IMR-90 (cell line): ENCODE measurements around the gene SUPT3H. TPM values are rescaled to one million over a fixed set of nuclear protein-coding genes. Genes with fewer than 3 reads are reported as not detected.

ENCODE experiments used
- ATAC-seq: fragments of 200-7000 bp; cut with Tn5 transposase; 2 replicates; pipeline ENCODE4 v1.9.1; 2020; ENCODE audit warnings: low read depth, mild to moderate bottlenecking, moderate library complexity
- BruUV-seq: library from RNA; stranded (reverse); fragments of 400-500 nt; replicated peaks from 2 replicates; lab custom pipeline; 2021; lab: Mats Ljungman, UMichigan
- CTCF ChIA-PET: fragments of 300-600 bp; formaldehyde crosslinking; extraction: SDS; loops from one replicate; lab custom pipeline; 2021; ENCODE audit warnings: antibody characterized with exemption; lab: Yijun Ruan, JAX
- POLR2A ChIA-PET: fragments of 300-600 bp; sonication (Branson Sonifier 250); formaldehyde crosslinking; loops from one replicate; lab custom pipeline; 2022; ENCODE audit warnings: antibody characterized with exemption; ENCODE audit not compliant: unreplicated experiment; lab: Charles Lee
- DNase-seq: peaks from one replicate; pipeline ENCODE4 v3.0.0; 2013
- H2AFZ ChIP-seq: replicated peaks from 2 replicates; pipeline ENCODE3; 2013; ENCODE audit warnings: low read length, mild to moderate bottlenecking; ENCODE audit not compliant: poor library complexity
- H2AK5ac ChIP-seq: 2 replicates; pipeline ENCODE4 v1.6.1; 2013; ENCODE audit warnings: low read depth, low read length, inconsistent platforms
- H2AK9ac ChIP-seq: replicated peaks from 2 replicates; pipeline ENCODE3; 2013; ENCODE audit warnings: mild to moderate bottlenecking, low read depth, low read length, moderate library complexity; ENCODE audit not compliant: poor library complexity
- H2BK120ac ChIP-seq: 2 replicates; pipeline ENCODE4 v1.6.1; 2013; ENCODE audit warnings: low read depth, low read length, inconsistent platforms
- H2BK15ac ChIP-seq: 3 replicates; pipeline ENCODE4 v1.6.1; 2013; ENCODE audit warnings: low read depth, low read length, inconsistent platforms
- H2BK20ac ChIP-seq: 2 replicates; pipeline ENCODE4 v1.6.1; 2013; ENCODE audit warnings: low read depth, mild to moderate bottlenecking, inconsistent platforms, low read length, moderate library complexity
- H2BK5ac ChIP-seq: 2 replicates; pipeline ENCODE4 v1.6.1; 2013; ENCODE audit warnings: mild to moderate bottlenecking, low read depth, low read length, inconsistent platforms; ENCODE audit not compliant: poor library complexity, severe bottlenecking
- H3K14ac ChIP-seq: replicated peaks from 2 replicates; pipeline ENCODE4 v1.6.1; 2013; ENCODE audit warnings: low read depth, low read length, inconsistent platforms
- H3K18ac ChIP-seq: 2 replicates; pipeline ENCODE4 v1.6.1; 2013; ENCODE audit warnings: low read depth, low read length, control low read depth
- H3K23ac ChIP-seq: 2 replicates; pipeline ENCODE4 v1.6.1; 2013; ENCODE audit warnings: low read depth, low read length, inconsistent platforms
- H3K27ac ChIP-seq: 2 replicates; pipeline ENCODE4 v1.5.1; 2013; ENCODE audit warnings: mild to moderate bottlenecking, control low read depth, low read length; ENCODE audit not compliant: insufficient read depth
- H3K27me3 ChIP-seq: 2 replicates; pipeline ENCODE4 v1.6.1; 2013; ENCODE audit warnings: low read length; ENCODE audit not compliant: control insufficient read depth, insufficient read depth
- H3K36me3 ChIP-seq: 2 replicates; pipeline ENCODE4 v1.6.1; 2013; ENCODE audit warnings: low read length, mixed read lengths; ENCODE audit not compliant: control insufficient read depth, insufficient read depth
- H3K4ac ChIP-seq: 2 replicates; pipeline ENCODE4 v1.6.1; 2013; ENCODE audit warnings: low read depth, low read length, inconsistent platforms
- H3K4me1 ChIP-seq: 2 replicates; pipeline ENCODE4 v1.6.1; 2013; ENCODE audit warnings: low read length, mixed read lengths; ENCODE audit not compliant: control insufficient read depth, insufficient read depth
- H3K4me2 ChIP-seq: 2 replicates; pipeline ENCODE4 v1.6.1; 2013; ENCODE audit warnings: low read depth, mild to moderate bottlenecking, control low read depth, low read length, moderate library complexity
- H3K4me3 ChIP-seq: 2 replicates; pipeline ENCODE4 v1.5.1; 2013; ENCODE audit warnings: low read depth, mild to moderate bottlenecking, control low read depth, low read length, moderate library complexity; ENCODE audit not compliant: insufficient read depth
- H3K56ac ChIP-seq: 2 replicates; pipeline ENCODE4 v1.6.1; 2013; ENCODE audit warnings: low read length, inconsistent platforms; ENCODE audit not compliant: insufficient read depth; ENCODE audit errors: extremely low read depth
- H3K79me1 ChIP-seq, 2 experiments: 2 replicates each; pipeline ENCODE4 v1.6.1; 2013; ENCODE audit warnings: low read length in 2 of 2, inconsistent platforms in 1 of 2, low read depth in 1 of 2
- H3K9ac ChIP-seq: 2 replicates; pipeline ENCODE4 v1.6.1; 2013; ENCODE audit warnings: low read depth, low read length, control low read depth
- H3K9me1 ChIP-seq: 2 replicates; pipeline ENCODE4 v1.6.1; 2013; ENCODE audit warnings: low read length, inconsistent platforms; ENCODE audit not compliant: insufficient read depth
- H3K9me3 ChIP-seq: 2 replicates; pipeline ENCODE4 v1.6.1; 2013; ENCODE audit warnings: low read length; ENCODE audit not compliant: control insufficient read depth, insufficient read depth
- H4K20me1 ChIP-seq: 2 replicates; pipeline ENCODE4 v1.6.1; 2013; ENCODE audit warnings: low read length, inconsistent platforms; ENCODE audit not compliant: insufficient read depth
- H4K5ac ChIP-seq: 2 replicates; pipeline ENCODE4 v1.6.1; 2013; ENCODE audit warnings: mild to moderate bottlenecking, low read depth, low read length, control low read depth
- H4K8ac ChIP-seq, 2 experiments: 2 replicates each; pipeline ENCODE4 v1.6.1; 2013; ENCODE audit warnings: low read depth in 2 of 2, low read length in 2 of 2, control low read depth in 1 of 2, inconsistent platforms in 1 of 2
- H4K91ac ChIP-seq: 2 replicates; pipeline ENCODE4 v1.6.1; 2013; ENCODE audit warnings: low read depth, low read length, inconsistent platforms; ENCODE audit not compliant: insufficient read depth
- ELK1 ChIP-seq: fragments of 150-350 bp; IDR thresholded peaks from 2 replicates; pipeline ENCODE4 v1.6.1; 2016; ENCODE audit warnings: low read depth, mild to moderate bottlenecking, low read length, moderate library complexity, borderline replicate concordance
- FOS ChIP-seq: fragments of 150-350 bp; IDR thresholded peaks from 2 replicates; pipeline ENCODE4 v1.6.1; 2016; ENCODE audit warnings: low read depth, low read length
- MAFK ChIP-seq: IDR thresholded peaks from 2 replicates; pipeline ENCODE4 v1.6.1; 2012; ENCODE audit warnings: low read depth, low read length, improper control_type of control experiment
- MAZ ChIP-seq: IDR thresholded peaks from 2 replicates; pipeline ENCODE4 v1.6.1; 2012; ENCODE audit warnings: low read depth, mild to moderate bottlenecking, low read length, improper control_type of control experiment, moderate library complexity, borderline replicate concordance
- USF2 ChIP-seq: fragments of 150-350 bp; IDR thresholded peaks from 2 replicates; pipeline ENCODE4 v1.6.1; 2017; ENCODE audit warnings: mild to moderate bottlenecking, antibody characterized with exemption, low read length, low read depth
- WGBS, 2 experiments: methylation state at CpG; one replicate each; pipeline versions ENCODE4 v1.1.5 to v1.1.7; 2013; ENCODE audit warnings: missing lambda C conversion rate in 2 of 2; ENCODE audit not compliant: insufficient read length in 1 of 2; ENCODE audit errors: extremely low coverage in 2 of 2; 5-methylcytosine and 5-hydroxymethylcytosine counted together
- dilution Hi-C: fragments of 300-500 bp; cut with HindIII; formaldehyde crosslinking; loops from one replicate; pipeline ENCODE4 v1.14.3; 2018; ENCODE audit warnings: low sequenced_read_pairs; ENCODE audit not compliant: unreplicated experiment
- in situ Hi-C: fragments of 300-500 bp; cut with MboI; formaldehyde crosslinking; loops from 3 replicates; pipeline ENCODE4 v1.14.3; 2019; ENCODE audit warnings: low sequenced_read_pairs, inconsistent platforms, mixed read lengths
- intact Hi-C: fragments of 100-400 bp; cut with micrococcal nuclease; formaldehyde crosslinking; loops from 2 replicates; pipeline ENCODE4 v1.10.0; 2022
- polyA plus RNA-seq, 3 experiments: library from polyadenylated mRNA; depleted of rRNA; stranded (reverse); fragments of >200 nt; gene quantifications; 2 replicates each; pipeline ENCODE4 v1.2.3, GENCODE V29; 2012; ENCODE audit warnings: low replicate concordance in 1 of 3
- total RNA-seq: library from RNA; depleted of rRNA; stranded (reverse); fragments of >200 nt; gene quantifications from 2 replicates; pipeline ENCODE4 v1.2.3, GENCODE V29; 2012

The SUPT3H gene
- total and polyA plus RNA-seq, 2 of the 4 experiments (the other 2 are of a cell fraction): 4.5 to 5.0 TPM

- Histone ChIP-seq H2BK15ac (no peak overlapping the region), H3K4me2 (no peak overlapping the region), H3K56ac (no peak overlapping the region), H4K20me1 (no peaks in the 10 kb centered on the region), H4K8ac (no peak overlapping the region), H3K4ac (no peak overlapping the region), H3K4me3 (no peak overlapping the region), H3K14ac (no peak overlapping the region), H2AK5ac (no peak overlapping the region), H2BK5ac (no peak overlapping the region), H3K9me3 (no peaks in the 10 kb centered on the region), H3K4me1 (no peaks in the 10 kb centered on the region), H3K23ac (no peak overlapping the region), H3K9ac (no peak overlapping the region), H2AFZ (no peak overlapping the region), H2BK120ac (no peak overlapping the region), H4K5ac (no peak overlapping the region), H3K27ac (no peak overlapping the region), H2BK20ac (no peak overlapping the region), H3K36me3 (no peaks in the 10 kb centered on the region), H4K91ac (no peak overlapping the region), H3K27me3 (no peaks in the 10 kb centered on the region), H2AK9ac (no peak overlapping the region), H3K18ac (no peak overlapping the region), H3K9me1 (no peaks in the 10 kb centered on the region), H3K79me1 (no peaks in the 10 kb centered on the region)
- dilution Hi-C loops (no loop called here), intact Hi-C loops (no loop called here), in situ Hi-C loops (no loop called here)
- no CpG with 5 or more reads among the region's 11 CpGs for WGBS, 2 experiments
- no TSS peak for BruUV-seq
- no peak for TF ChIP-seq MAFK
- TF ChIP-seq USF2: no peak
- TF ChIP-seq FOS: no peak
- TF ChIP-seq ELK1: no peak
- no peak for TF ChIP-seq MAZ
- ATAC-seq (no peak), DNase-seq (no peak)
- ChIA-PET CTCF (interaction anchor here (0.6 kb wide), 1 partner anchor 1133 kb away, joined by 3 read pairs; no protein-coding TSS in a partner anchor), POLR2A (no interaction called here)
Measured at GRCh38 chr6:44955145-44955544, 422.6 kb downstream of the SUPT3H start.
